M059J (cell line): ENCODE measurements around the gene NRG2. TPM values are rescaled to one million over a fixed set of nuclear protein-coding genes. Genes with fewer than 3 reads are reported as not detected.

Source experiments
- DNase-seq: peaks from one replicate; pipeline ENCODE4 v3.0.0-alpha.2; 2012; ENCODE audit warnings: low read depth
- total RNA-seq: library from RNA; depleted of rRNA; stranded (reverse); fragments of >200 nt; shearing (Covaris generic); gene quantifications from 2 replicates; pipeline ENCODE4 v1.2.3, GENCODE V29; 2014; rRNA removed

NRG2 gene
- total RNA-seq = 1.3 and 1.9 TPM in 2 replicates

DNA sequence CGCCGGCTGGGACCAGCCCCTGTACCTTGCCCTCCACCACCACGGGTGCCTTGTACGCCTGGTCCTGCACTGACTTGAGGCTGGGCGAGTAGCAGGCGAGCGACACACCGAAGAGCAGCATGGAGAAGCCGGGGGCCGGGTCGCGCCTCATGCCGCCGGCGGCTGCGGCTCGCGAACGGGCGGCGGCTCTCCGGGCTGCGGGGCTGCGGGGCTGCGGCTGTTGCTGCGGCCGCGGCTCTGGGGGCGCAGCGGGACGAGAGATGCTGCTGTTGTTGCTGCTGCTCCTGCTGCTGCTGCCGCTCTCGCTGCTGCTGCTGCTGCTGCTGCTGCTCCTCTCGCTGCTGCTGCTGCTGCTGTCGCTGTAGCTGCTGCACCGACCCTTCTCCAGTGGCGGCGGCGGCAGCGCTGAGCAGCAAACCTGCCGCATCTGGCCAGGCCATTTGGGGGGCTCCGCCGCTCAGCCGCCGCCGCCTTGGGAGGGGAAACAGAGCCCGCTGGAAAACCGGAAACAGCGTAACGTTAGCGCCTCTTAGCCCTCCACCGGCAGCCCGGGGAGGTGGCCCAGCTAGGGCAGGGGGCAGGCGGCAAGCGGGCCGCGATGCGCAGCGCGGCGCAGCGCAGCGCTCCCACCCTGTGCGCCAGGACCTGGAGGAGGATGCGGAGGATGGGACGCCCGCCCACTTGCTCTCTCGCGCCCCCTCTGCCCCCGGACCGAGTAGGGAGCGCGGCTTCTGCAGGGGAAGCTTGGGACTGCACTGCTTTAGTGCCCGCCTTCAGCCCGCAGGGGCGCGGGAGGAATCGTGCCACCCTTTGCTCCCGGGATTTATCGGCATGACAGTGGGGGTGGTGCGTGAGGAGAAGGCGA is at the start of gene NRG2:
NRG2 (minus strand) TSS at position 657 of the 865 bp plus-strand sequence.
- DNase-seq = peak; percentile 72

DNA sequence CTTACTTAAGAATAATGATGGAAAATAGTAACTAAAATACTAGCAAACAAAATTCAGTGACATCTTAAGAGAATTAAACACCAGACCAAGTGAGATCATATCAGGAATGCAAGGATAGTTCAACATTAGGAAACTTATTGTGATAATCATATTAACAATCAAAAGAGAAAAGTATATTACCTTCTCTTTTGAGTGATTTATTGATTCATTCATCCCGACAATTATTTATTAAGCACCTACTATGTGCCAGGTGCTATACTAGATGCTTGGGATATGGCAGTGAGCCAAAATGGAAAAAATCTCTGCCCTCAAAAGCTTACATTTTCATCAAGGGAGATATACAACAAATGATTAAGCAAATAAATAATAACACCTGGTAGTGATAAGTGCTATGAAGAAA is 47.2 kb upstream of the NRG2 start:
- DNase-seq = no peak

GRCh38 chr5:140084541-140084940 is 41.4 kb upstream of the NRG2 start:
- DNase-seq = no peak

DNA sequence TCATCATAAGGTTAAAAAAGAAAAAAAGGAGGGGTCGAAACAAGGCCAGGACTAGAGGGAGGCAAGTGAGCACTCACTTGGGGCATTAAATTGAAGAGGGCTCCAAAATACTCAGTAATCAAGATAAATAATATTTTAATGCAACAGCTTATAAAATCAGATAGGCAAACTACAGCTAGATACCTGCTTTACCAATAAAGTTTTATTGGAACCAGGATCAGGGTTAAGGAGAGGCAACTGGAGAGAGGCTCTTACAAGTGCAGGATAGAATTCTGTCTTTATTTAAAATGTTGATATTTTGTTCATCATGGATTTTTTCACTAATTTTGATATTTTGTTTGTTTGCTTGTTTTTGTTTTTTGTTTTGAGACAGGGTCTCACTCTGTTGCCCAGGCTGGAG is 40.6 kb upstream of the NRG2 start:
- DNase-seq = no peak

- DNase-seq = no peak
These were observed 40.0 kb upstream of the NRG2 start for GRCh38 chr5:140083120-140083519.

DNA sequence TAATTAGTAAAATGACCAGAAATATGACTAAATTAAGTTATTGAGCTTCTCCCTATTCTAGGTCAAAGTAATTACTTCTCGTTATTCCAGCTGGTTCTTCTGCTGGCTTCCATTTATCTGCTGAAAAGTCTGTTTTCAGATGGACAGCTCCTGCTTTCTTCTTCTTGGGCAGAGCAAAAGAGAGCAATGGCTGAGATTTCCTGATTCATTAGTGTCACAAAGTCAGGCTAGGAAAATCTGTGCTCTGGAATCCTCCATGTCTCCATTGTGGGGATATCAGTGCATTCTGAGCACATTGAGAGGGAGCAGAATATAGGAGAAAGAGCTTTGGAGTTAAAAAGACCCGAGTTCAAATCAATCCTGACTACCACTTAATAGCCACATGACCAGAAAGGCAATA is 33.7 kb upstream of the NRG2 start:
- DNase-seq = no peak

DNA sequence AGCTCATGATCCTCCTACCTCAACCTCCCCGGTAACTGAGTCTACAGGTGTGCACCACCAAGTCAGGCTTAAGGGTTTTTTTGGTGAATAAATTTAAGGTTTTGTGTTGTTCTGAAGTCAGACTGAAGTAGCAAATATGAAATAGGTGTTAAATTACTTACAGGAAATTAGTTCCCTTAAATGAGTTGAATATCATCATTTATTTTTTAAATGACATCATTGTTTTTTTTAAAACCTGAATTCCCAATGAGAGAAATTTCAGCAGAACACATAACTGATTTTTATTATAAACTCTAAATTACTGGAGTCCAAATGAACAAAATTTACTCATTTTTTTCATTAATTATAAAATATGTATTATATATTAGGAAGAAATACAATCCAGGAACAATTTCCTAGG is 33.0 kb upstream of the NRG2 start:
- no peak for DNase-seq

DNA sequence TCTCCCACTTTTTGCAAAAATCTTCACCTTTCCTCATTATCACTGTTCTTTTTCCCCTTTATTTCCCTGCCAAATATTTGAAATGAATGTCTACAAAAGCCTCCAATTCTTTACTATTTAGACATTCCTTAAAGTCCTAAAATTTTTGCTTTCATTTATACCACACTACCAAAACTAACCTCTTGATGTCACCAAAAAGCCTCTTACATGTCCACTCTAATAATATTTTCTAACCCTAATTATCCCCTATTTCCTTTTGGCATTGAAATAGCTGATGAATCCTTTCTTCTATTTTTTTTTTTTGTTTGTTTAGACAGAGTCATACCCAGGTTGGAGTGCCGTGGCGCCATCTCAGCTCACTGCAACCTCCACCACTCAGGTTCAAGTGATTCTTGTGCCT is 32.3 kb upstream of the NRG2 start:
- DNase-seq = peak; percentile 26

- DNase-seq = peak; percentile 6
These were observed 30.2 kb upstream of the NRG2 start for GRCh38 chr5:140073296-140073695.

GRCh38 chr5:140072812-140073211 is 29.7 kb upstream of the NRG2 start:
- DNase-seq = no peak

- no peak for DNase-seq
These were observed 17.7 kb upstream of the NRG2 start for GRCh38 chr5:140060816-140061215.

- DNase-seq = no peak
These were observed 15.3 kb upstream of the NRG2 start for GRCh38 chr5:140058212-140058932.

- DNase-seq = no peak
These were observed 13.8 kb upstream of the NRG2 start for GRCh38 chr5:140056880-140057279.

DNA sequence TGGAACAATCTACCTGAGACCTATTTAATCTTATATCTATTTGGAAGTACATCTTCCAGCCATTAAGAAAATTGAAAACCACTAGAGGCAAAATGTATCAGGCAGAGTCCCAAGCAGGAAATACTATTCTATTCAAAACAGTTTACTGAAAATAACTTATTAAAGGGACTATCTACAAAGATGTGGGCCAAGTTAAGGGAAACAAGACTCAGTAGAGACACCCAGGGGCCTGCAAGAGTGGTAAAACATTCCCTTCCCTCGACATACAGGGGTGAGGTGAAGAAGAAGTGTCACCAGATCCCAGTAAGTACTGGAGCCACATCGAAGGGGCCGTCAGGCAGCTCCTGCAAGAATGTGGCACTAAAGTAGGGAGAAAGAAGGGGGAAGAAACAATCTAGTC is 12.1 kb upstream of the NRG2 start:
- DNase-seq = no peak

DNA sequence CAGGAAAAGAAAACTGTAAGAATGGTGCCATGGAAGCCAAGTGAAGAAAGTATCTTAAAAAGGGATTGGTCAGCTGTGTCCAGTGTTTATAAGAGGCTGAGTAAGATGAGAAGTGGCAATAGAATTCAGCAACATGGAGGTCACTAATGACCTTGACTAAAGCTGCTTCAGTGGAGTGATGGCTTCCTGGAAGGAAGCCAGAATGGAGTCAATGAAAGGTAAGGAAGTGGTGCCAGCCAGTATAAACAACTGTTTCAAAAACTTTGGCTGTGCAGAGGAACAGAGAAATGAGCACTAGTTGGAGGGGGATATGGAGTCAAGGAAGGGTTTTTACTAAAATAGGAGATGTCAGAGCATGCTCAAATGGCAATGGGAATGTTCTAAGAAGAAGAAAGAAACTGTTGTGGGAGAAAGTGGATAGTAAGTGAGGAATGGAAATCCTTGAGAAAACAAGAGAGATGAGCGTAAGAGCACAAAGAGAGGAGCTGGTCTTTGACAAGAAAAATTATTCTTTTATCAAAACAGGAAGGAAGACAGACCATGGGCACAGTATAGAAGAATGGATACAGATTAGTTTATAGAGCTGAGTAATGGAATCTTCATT is 11.1 kb upstream of the NRG2 start:
- peak; percentile 77 for DNase-seq

GRCh38 chr5:140051950-140052349 is 8.9 kb upstream of the NRG2 start:
- DNase-seq = no peak

DNA sequence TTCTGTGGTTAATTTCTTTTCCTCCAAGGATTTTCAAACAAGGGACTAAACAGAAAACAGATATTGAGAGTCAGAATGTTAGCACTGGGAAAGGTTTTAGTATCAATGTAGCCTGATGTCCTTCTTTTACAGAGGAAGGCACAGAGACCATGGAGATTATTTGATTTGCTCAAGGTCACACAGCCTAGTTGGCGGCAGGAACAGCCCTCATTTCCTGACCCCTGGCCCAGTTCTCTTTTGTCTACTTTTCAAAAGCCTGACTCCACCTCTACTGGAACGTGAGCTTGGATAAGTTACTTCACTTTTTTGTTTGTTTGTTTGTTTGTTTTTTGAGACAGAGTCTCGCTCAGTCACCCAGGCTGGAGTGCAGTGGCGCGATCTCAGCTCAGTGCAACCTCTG is 6.6 kb upstream of the NRG2 start:
- DNase-seq = no peak

GRCh38 chr5:140049205-140049604 is 6.1 kb upstream of the NRG2 start:
- DNase-seq = no peak

DNA sequence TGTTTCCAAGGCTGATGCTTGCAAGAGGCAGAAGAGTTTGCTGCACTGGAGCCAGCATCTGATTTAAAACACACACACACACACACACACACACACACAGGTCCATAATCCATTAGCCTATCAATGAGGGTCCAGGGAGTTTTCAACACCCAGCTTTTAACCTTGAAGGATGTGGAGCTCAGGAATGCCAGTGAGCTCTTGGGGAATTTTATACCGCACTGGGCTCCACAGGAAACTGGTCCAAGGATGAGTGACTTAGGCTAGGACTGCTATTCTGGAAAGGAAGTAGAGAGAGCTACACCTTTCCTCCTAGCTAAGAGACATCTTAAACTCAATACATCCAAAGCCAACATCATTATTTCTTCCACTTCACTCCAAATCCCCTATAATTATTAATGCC is 942 bp upstream of the NRG2 start:
- DNase-seq = peak; percentile 20

- DNase-seq = no peak
These were observed 391 bp upstream of the NRG2 start for GRCh38 chr5:140043508-140043872.

DNA sequence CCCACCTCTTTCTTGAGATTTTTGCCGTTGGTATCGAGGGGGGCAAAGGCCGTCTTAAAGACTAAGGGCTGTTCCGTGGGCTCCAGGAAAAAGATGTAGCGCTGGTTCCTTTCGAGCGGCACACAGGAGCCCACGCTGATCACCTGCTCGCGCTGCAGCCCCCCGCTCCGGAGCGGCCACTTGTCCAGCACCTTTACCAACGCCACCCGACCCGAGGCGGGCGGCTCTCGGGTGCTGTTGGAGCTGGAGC is 781 bp downstream of the NRG2 start:
- DNase-seq = no peak

GRCh38 chr5:140041492-140042392 is 1.4 kb downstream of the NRG2 start:
- DNase-seq = peak; percentile 96
